Measurements from ENCODE around the gene SLC9A9.

DNA sequence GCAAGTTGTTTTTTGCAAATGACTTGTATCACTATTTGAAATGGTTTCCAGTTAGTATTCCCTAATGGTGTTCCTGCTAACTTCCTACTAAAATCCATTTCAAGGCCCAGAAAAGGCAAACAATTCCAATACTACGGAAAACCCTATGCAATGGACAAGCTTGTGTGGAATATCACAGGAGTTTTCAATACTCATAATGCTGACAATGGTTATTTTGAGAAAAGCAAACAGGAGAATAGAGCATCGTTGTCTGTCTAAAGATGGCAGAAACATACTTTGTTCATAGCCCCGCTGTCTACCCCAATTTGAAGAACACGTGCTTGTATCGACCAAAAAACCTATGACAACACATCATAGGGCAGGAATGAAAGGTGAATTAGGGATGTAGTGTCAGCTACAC lies 400.8 kb downstream of the SLC9A9 start:
- TF ChIP-seq, protein P1, sequence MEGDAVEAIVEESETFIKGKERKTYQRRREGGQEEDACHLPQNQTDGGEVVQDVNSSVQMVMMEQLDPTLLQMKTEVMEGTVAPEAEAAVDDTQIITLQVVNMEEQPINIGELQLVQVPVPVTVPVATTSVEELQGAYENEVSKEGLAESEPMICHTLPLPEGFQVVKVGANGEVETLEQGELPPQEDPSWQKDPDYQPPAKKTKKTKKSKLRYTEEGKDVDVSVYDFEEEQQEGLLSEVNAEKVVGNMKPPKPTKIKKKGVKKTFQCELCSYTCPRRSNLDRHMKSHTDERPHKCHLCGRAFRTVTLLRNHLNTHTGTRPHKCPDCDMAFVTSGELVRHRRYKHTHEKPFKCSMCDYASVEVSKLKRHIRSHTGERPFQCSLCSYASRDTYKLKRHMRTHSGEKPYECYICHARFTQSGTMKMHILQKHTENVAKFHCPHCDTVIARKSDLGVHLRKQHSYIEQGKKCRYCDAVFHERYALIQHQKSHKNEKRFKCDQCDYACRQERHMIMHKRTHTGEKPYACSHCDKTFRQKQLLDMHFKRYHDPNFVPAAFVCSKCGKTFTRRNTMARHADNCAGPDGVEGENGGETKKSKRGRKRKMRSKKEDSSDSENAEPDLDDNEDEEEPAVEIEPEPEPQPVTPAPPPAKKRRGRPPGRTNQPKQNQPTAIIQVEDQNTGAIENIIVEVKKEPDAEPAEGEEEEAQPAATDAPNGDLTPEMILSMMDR (IDR thresholded peaks at IDR 0.05; ENCODE audit: low read length) = no peak
- no peak for TF ChIP-seq EZH2phosphoT487 (IDR thresholded peaks at IDR 0.05; ENCODE audit: low read length)
